Fibroblast of pulmonary artery (primary cell): Measurements from ENCODE around the gene KRT17.
"Not testable (repeated sequence)": the region's sequence is repeated elsewhere in the genome, so short reads cannot be mapped to it uniquely, and the experiment has no call there.

Source experiments
- DNase-seq: peaks from one replicate; pipeline ENCODE4 v3.0.0-alpha.2; 2010; ENCODE audit warnings: low read depth
- H3K4me3 ChIP-seq: replicated peaks from 2 replicates; pipeline ENCODE4 v1.5.1; 2011; ENCODE audit warnings: low read depth, mild to moderate bottlenecking, control low read depth, low read length, moderate library complexity
- CTCF ChIP-seq: IDR thresholded peaks from 2 replicates; pipeline ENCODE4 v1.5.1; 2011; ENCODE audit warnings: mild to moderate bottlenecking, control low read depth, low read length, inconsistent platforms; ENCODE audit errors: missing control alignments

Gene KRT17

GRCh38 chr17:41579484-41580243, 44.7 kb downstream of the KRT17 start:
- no peak overlapping the region for H3K4me3 ChIP-seq

GRCh38 chr17:41578971-41579370, 45.4 kb downstream of the KRT17 start:
- H3K4me3 ChIP-seq, result no peak overlapping the region
- TF ChIP-seq CTCF, result no peak
- no peak for DNase-seq

More at GRCh38 chr17:41579484-41580243, 44.7 kb downstream of the KRT17 start:
- peak; percentile 81 for DNase-seq
- peak; percentile 95 for TF ChIP-seq CTCF

- DNase-seq, result no peak
- H3K4me3 ChIP-seq, result no peak overlapping the region
- TF ChIP-seq CTCF, result no peak
Observed at GRCh38 chr17:41578538-41578937, 45.8 kb downstream of the KRT17 start.

GRCh38 chr17:41576740-41577139, 47.6 kb downstream of the KRT17 start:
- not testable (repeated sequence) for DNase-seq, H3K4me3 ChIP-seq

GRCh38 chr17:41575336-41575735, 49.0 kb downstream of the KRT17 start:
- H3K4me3 ChIP-seq, result no peak overlapping the region
- TF ChIP-seq CTCF, result no peak
- no peak for DNase-seq

GRCh38 chr17:41571561-41572434, 52.6 kb downstream of the KRT17 start, which contains the start of gene KRT9:
TSS of gene KRT9 (minus strand) at chr17:41572059. CDS start at chr17:41571992, 67 bp downstream.
- no peak for TF ChIP-seq CTCF
- no peak within 1 kb of the TSS for H3K4me3 ChIP-seq
- DNase-seq, result no peak
